ENCODE results near the gene EED.

GRCh38 chr11:86261328-86261727 is 16.8 kb downstream of the EED start:
- no peak for TF ChIP-seq CTCF (IDR thresholded peaks at IDR 0.05)
- TF ChIP-seq POLR2A (IDR thresholded peaks at IDR 0.05), result no peak
